WI38 (cell line): ENCODE measurements around the gene GAL3ST3.
"Not testable (repeated sequence)": the region's sequence is repeated elsewhere in the genome, so short reads cannot be mapped to it uniquely, and the experiment has no call there.

Source experiments
- H3K4me3 ChIP-seq: 2 replicates; pipeline ENCODE4 v1.5.1; 2011; ENCODE audit warnings: low read depth, mild to moderate bottlenecking, control low read depth, low read length
- TF ChIP-seq, protein P1 (sequence below): IDR thresholded peaks from 2 replicates; pipeline ENCODE4 v1.5.1; 2012; ENCODE audit warnings: low read depth, mild to moderate bottlenecking, control low read depth, low read length

GAL3ST3 gene, protein sequence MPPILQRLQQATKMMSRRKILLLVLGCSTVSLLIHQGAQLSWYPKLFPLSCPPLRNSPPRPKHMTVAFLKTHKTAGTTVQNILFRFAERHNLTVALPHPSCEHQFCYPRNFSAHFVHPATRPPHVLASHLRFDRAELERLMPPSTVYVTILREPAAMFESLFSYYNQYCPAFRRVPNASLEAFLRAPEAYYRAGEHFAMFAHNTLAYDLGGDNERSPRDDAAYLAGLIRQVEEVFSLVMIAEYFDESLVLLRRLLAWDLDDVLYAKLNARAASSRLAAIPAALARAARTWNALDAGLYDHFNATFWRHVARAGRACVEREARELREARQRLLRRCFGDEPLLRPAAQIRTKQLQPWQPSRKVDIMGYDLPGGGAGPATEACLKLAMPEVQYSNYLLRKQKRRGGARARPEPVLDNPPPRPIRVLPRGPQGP

DNA sequence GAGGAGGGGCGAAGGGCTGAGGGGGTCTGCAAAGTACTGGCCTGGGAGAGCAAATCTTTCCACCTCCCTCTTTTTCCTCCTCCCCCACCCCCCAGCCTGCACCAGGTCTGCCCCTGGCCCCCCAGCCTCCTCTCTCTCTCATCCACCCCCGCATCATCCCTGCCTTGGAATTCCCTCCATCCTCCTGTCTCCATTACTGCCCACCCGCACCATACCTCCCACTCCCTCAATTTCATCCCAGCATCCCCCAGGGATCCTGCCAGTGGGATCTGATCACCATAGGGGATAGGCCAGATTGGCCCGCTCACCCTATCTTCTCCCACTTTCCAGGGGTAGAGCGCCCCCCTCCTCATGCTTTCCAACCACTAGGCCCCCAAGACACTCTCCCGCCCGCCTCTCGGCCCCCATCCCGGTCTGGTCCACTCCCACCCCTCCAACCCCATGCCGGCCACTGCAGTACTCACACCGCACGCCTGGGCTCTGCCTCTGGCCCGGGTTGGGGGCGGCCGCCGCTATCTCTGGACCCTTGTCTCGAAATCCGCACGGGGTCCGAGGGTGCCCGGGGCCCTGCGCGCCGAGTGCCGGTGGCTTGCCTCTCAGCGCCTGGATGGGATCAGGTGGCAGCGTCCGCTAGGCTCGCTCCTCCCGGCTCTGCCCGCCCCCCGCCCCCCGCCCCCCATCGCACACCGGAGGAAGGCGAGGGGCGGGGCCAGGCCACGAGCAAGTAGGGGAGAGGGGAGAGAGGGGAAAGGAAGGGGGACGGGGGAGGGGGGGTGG is at the start of gene GAL3ST3:
GAL3ST3 (minus strand) TSS at position 615 of the 777 bp plus-strand sequence. CDS start 3,746 bp downstream, outside the sequence.
- TF ChIP-seq, protein P1, sequence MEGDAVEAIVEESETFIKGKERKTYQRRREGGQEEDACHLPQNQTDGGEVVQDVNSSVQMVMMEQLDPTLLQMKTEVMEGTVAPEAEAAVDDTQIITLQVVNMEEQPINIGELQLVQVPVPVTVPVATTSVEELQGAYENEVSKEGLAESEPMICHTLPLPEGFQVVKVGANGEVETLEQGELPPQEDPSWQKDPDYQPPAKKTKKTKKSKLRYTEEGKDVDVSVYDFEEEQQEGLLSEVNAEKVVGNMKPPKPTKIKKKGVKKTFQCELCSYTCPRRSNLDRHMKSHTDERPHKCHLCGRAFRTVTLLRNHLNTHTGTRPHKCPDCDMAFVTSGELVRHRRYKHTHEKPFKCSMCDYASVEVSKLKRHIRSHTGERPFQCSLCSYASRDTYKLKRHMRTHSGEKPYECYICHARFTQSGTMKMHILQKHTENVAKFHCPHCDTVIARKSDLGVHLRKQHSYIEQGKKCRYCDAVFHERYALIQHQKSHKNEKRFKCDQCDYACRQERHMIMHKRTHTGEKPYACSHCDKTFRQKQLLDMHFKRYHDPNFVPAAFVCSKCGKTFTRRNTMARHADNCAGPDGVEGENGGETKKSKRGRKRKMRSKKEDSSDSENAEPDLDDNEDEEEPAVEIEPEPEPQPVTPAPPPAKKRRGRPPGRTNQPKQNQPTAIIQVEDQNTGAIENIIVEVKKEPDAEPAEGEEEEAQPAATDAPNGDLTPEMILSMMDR, result no peak
- no peak within 1 kb of the TSS for H3K4me3 ChIP-seq

DNA sequence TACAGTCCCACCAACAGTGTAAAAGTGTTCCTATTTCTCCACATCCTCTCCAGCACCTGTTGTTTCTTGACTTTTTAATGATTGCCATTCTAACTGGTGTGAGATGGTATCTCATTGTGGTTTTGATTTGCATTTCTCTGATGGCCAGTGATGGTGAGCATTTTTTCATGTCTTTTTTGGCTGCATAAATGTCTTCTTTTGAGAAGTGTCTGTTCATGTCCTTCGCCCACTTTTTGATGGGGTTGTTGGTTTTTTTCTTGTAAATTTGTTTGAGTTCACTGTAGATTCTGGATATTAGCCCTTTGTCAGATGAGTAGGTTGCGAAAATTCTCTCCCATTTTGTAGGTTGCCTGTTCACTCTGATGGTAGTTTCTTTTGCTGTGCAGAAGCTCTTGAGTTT is 43.2 kb upstream of the GAL3ST3 start:
- H3K4me3 ChIP-seq, result not testable (repeated sequence)

DNA sequence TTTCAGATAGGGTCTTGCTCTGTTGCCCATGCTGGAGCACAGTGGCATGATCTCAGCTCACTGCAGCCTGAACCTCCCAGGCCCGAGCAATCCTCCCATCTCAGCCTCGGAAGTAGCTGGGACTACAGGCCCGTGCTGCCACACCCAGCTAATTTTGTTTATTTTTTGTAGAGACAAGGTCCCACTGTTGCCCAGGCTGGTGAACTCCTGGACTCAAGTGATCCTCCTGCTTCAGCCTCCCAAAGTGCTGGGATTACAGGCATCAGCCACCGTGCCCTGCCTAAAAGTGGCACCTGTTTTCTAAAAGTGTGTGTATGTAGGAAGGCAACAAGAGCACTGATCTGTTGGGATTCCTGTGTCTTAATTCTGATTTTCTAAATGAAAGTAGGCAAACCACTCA is 41.3 kb upstream of the GAL3ST3 start:
- TF ChIP-seq, protein P1, result no peak
- H3K4me3 ChIP-seq, result no peak overlapping the region

DNA sequence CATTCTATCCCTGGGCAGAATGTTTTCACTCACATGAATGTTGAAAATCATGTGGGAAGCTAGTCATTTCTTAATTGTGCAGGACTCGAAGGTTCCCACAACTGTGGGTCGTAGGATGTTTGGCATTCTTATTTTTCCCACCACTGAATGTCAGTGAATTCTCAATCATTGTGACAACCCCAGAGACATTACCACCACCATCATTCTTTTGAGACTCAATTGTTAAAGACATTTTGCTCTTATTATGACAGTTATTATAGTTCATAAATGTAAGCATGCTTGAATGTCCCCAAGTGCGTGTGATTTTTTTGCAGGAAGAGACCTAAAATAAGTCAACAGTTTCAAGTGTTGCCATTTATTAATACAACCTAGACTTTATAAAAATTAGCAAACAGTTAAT is 40.1 kb upstream of the GAL3ST3 start:
- no peak overlapping the region for H3K4me3 ChIP-seq
- TF ChIP-seq, protein P1, result no peak

DNA sequence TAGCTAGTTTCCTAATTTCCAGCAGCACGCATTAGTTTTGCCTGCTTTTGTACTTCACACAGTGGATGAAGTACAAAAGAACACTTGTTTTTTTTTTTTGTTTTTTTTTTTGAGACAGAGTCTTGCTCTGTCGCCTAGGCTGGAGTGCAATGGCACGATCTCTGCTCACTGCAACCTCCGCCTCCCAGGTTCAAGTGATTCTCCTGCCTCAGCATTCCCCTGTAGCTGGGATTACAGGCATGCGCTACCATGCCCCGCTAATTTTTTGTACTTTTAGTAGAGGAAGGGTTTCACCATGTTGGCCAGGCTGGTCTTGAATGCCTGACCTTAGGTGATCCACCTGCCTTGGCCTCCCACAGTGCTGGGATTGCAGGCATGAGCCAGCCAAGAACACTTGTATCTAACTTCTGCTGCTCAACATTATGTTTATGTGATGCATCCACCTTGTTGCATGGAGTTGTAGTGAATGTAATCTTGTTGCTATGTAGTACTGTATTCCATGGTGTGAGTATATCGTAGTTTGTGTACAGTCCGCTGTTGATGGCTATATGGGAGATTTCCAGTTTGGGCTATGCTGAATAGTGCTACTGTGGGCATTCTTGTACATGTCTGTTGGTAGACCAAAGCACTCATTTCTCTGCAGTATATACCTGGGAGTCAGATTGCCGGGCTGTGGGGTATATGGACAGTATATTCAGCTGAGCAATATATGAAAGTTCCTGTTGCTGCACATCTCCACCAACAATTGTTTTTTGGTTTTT is 38.4 kb upstream of the GAL3ST3 start:
- TF ChIP-seq, protein P1, result no peak

DNA sequence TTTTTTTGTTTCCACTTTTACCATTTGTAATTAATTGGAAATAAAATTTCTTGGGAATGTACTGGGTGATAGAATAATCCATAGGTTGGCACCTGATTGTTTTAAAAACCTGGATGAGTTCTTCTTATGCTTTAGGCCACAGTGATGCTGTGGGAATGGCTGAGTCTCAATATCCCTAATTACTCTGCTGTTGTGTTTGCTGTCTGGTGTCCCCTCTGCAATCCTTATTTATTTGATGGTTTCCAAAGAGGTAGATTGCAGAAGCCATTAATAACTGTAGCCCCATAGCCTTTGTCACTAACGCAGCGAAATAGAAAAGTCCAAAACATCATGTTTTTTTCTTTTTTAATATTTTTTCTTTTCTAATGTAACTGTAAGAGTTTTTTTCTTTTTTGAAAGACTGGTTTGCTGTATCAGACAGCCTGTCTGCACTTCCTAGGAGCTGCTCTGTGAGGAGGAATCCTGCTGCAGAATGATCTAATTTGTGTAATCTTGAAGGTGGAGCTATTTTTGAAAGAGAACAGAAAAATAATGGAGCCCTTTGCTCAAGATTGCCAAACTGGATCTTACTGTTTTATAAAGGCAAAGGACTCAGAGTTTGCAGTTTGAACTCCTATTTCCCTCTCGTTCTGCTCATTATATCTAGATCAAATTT is 36.0 kb upstream of the GAL3ST3 start:
- TF ChIP-seq, protein P1, result no peak
- no peak overlapping the region for H3K4me3 ChIP-seq

More for the DNA sequence above, 38.4 kb upstream of the GAL3ST3 start:
- H3K4me3 ChIP-seq, result no peak overlapping the region

DNA sequence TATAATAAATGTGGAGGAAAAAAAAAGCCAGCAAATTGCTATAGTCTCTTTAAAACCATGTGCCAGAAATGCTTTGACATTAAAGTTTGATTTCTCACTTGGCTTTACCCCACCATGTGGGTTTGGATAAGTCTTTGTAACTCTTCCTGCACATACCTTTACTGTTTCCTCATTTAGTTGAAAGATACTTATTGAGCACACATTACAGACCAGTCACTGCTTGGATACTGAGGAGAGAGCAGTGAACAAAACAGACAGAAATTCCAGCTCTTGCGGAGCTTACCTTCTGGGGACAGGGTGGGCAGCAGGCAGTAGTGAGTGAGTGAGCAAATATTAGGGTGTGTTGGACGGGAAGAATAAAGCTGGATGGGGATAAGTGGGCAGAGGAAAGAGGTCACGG is 34.8 kb upstream of the GAL3ST3 start:
- H3K4me3 ChIP-seq, result no peak overlapping the region
- TF ChIP-seq, protein P1, result no peak
